ENCODE results near the gene C4orf54.

Gene C4orf54

GRCh38 chr4:99642725-99643489 lies 14.7 kb downstream of the C4orf54 start:
- no peak for DNase-seq (ENCODE audit: low spot score)
- in situ Hi-C loops (cut with MboI; ENCODE audit: low sequenced_read_pairs, unreplicated experiment) = no loop called here

DNA sequence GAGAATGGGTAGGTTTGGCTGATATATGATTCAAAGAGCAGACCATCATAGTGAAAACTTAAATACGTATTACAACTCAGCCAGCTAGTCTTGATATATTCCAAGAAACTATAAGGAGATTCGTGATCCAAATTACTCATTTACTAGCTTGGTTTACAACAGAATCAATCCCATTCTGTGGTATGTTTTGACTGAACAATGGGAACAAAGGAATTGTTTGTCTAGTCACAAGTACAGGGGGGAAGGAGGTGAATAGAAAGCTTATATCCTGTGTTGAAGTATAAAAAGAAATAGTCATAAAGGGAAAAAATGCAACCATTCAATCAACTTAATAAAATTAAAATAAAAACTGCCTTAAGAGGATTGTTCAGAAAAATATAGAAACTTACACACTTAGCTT lies 17.0 kb downstream of the C4orf54 start:
- in situ Hi-C loops (cut with MboI; ENCODE audit: low sequenced_read_pairs, unreplicated experiment) = no loop called here
- TF ChIP-seq, protein P1, sequence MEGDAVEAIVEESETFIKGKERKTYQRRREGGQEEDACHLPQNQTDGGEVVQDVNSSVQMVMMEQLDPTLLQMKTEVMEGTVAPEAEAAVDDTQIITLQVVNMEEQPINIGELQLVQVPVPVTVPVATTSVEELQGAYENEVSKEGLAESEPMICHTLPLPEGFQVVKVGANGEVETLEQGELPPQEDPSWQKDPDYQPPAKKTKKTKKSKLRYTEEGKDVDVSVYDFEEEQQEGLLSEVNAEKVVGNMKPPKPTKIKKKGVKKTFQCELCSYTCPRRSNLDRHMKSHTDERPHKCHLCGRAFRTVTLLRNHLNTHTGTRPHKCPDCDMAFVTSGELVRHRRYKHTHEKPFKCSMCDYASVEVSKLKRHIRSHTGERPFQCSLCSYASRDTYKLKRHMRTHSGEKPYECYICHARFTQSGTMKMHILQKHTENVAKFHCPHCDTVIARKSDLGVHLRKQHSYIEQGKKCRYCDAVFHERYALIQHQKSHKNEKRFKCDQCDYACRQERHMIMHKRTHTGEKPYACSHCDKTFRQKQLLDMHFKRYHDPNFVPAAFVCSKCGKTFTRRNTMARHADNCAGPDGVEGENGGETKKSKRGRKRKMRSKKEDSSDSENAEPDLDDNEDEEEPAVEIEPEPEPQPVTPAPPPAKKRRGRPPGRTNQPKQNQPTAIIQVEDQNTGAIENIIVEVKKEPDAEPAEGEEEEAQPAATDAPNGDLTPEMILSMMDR (IDR thresholded peaks at IDR 0.05; ENCODE audit: borderline replicate concordance, control extremely low read depth, extremely low read depth, insufficient read depth, missing control alignments) = no peak
- DNase-seq (ENCODE audit: low spot score) = no peak

More at GRCh38 chr4:99642725-99643489, 14.7 kb downstream of the C4orf54 start:
- TF ChIP-seq, protein P1 (IDR thresholded peaks at IDR 0.05; ENCODE audit: borderline replicate concordance, control extremely low read depth, extremely low read depth, insufficient read depth, missing control alignments) = no peak

GRCh38 chr4:99637174-99637573 lies 20.5 kb downstream of the C4orf54 start:
- in situ Hi-C loops (cut with MboI; ENCODE audit: low sequenced_read_pairs, unreplicated experiment) = no loop called here
- DNase-seq (ENCODE audit: low spot score) = no peak
- TF ChIP-seq, protein P1 (IDR thresholded peaks at IDR 0.05; ENCODE audit: borderline replicate concordance, control extremely low read depth, extremely low read depth, insufficient read depth, missing control alignments) = no peak

- TF ChIP-seq, protein P1 (IDR thresholded peaks at IDR 0.05; ENCODE audit: borderline replicate concordance, control extremely low read depth, extremely low read depth, insufficient read depth, missing control alignments) = no peak
- in situ Hi-C loops (cut with MboI; ENCODE audit: low sequenced_read_pairs, unreplicated experiment) = no loop called here
These were observed 21.2 kb downstream of the C4orf54 start for GRCh38 chr4:99636422-99636821.

DNA sequence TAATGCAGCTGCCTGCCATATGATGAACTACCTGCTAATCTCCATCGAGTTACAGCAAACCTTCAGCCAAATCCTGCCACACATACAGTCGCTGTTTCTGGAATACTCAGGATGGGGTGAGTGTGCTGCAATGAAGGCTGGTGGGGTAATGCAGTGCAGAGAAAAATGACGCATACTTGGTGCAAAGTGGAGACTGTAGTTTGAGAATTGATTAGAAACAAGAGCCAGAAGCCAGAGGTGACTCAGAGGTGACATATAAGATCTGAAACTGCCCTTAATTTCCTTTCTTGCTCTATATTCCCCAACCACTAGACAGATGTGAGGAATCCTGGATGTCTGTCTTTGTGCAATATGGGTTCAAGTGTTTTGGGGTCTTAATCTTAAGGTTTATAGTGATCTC lies 22.0 kb downstream of the C4orf54 start:
- in situ Hi-C loops (cut with MboI; ENCODE audit: low sequenced_read_pairs, unreplicated experiment) = no loop called here
- TF ChIP-seq, protein P1 (IDR thresholded peaks at IDR 0.05; ENCODE audit: borderline replicate concordance, control extremely low read depth, extremely low read depth, insufficient read depth, missing control alignments) = no peak
- no peak for DNase-seq (ENCODE audit: low spot score)

More at GRCh38 chr4:99636422-99636821, 21.2 kb downstream of the C4orf54 start:
- no peak for DNase-seq (ENCODE audit: low spot score)

- no peak for DNase-seq (ENCODE audit: low spot score)
- TF ChIP-seq, protein P1 (IDR thresholded peaks at IDR 0.05; ENCODE audit: borderline replicate concordance, control extremely low read depth, extremely low read depth, insufficient read depth, missing control alignments) = no peak
- in situ Hi-C loops (cut with MboI; ENCODE audit: low sequenced_read_pairs, unreplicated experiment) = no loop called here
These were observed 22.8 kb downstream of the C4orf54 start for GRCh38 chr4:99634742-99635360.

All from GM13976 (cell line).